ENCODE results near the gene CEBPA. TPM values are rescaled to one million over a fixed set of nuclear protein-coding genes. Genes with fewer than 3 reads are reported as not detected.

CEBPA gene
- total RNA-seq, 2 donors from 2014 or later, result 1.8 to 2.1 TPM

- no peaks in the 10 kb centered on the region for H3K9me3 ChIP-seq (ENCODE audit: control insufficient read depth, low read length)
- H3K36me3 ChIP-seq (ENCODE audit: control insufficient read depth, insufficient read depth, low read length), result no peaks in the 10 kb centered on the region
- no peak overlapping the region for H3K9ac ChIP-seq (ENCODE audit: extremely low read depth, low read length, poor library complexity, severe bottlenecking)
- H3K27ac ChIP-seq (ENCODE audit: low read depth, low read length), result no peak overlapping the region
- peak; percentile 58 for TF ChIP-seq CTCF (conservative IDR thresholded peaks at IDR 0.05)
- no peaks in the 10 kb centered on the region for H3K27me3 ChIP-seq (ENCODE audit: control insufficient read depth, insufficient read depth, low read length, poor library complexity, severe bottlenecking)
- H3K36me3 Mint-ChIP-seq (ENCODE audit: low read depth), result no peaks in the 10 kb centered on the region
- H3K9me3 Mint-ChIP-seq, result peaks cover 4% of the 10 kb centered on the region
- DNase-seq, result peak; percentile 55
- 88 to 95% methylated on average over 2 to 4 of the region's 4 CpGs for WGBS, 2 experiments (ENCODE audit: insufficient coverage in 1 of 2, insufficient read length in 1 of 2)
- H3K4me3 Mint-ChIP-seq, result no peak overlapping the region
- peaks cover 3% of the 10 kb centered on the region for H3K27me3 Mint-ChIP-seq (ENCODE audit: insufficient read depth)
- H3K4me1 ChIP-seq (ENCODE audit: control insufficient read depth, insufficient read depth, low read length), result no peaks in the 10 kb centered on the region
- no peak overlapping the region for H3K27ac Mint-ChIP-seq
- H3K4me1 Mint-ChIP-seq, result no peaks in the 10 kb centered on the region
- no peak overlapping the region for H3K4me3 ChIP-seq (ENCODE audit: low read length)
Measured at GRCh38 chr19:33311326-33311682, 9.0 kb upstream of the CEBPA start.

GRCh38 chr19:33310606-33311325 lies 8.4 kb upstream of the CEBPA start:
- Mint-ChIP-seq H3K36me3 (ENCODE audit: low read depth) (no peaks in the 10 kb centered on the region), H3K4me1 (no peaks in the 10 kb centered on the region), H3K9me3 (peaks cover 4% of the 10 kb centered on the region), H3K27ac (no peak overlapping the region), H3K4me3 (no peak overlapping the region), H3K27me3 (ENCODE audit: insufficient read depth) (peaks cover 2% of the 10 kb centered on the region)
- WGBS, 2 experiments (ENCODE audit: insufficient coverage in 1 of 2, insufficient read length in 1 of 2), result 77 to 84% methylated on average over 13 to 18 of the region's 18 CpGs
- no peak overlapping the region for H3K4me3 ChIP-seq (ENCODE audit: low read length)
- no peak for DNase-seq
- H3K9ac ChIP-seq (ENCODE audit: extremely low read depth, low read length, poor library complexity, severe bottlenecking), result no peak overlapping the region
- no peaks in the 10 kb centered on the region for H3K9me3 ChIP-seq (ENCODE audit: control insufficient read depth, low read length)
- no peak for TF ChIP-seq CTCF (conservative IDR thresholded peaks at IDR 0.05)
- H3K27me3 ChIP-seq (ENCODE audit: control insufficient read depth, insufficient read depth, low read length, poor library complexity, severe bottlenecking), result no peaks in the 10 kb centered on the region
- H3K36me3 ChIP-seq (ENCODE audit: control insufficient read depth, insufficient read depth, low read length), result no peaks in the 10 kb centered on the region
- H3K27ac ChIP-seq (ENCODE audit: low read depth, low read length), result no peak overlapping the region
- H3K4me1 ChIP-seq (ENCODE audit: control insufficient read depth, insufficient read depth, low read length), result no peaks in the 10 kb centered on the region

GRCh38 chr19:33309826-33310225 lies 7.5 kb upstream of the CEBPA start:
- H3K27me3 Mint-ChIP-seq (ENCODE audit: insufficient read depth), result peaks cover 5% of the 10 kb centered on the region
- no peak for DNase-seq
- H3K27ac Mint-ChIP-seq, result no peak overlapping the region
- Histone ChIP-seq H3K4me3 (ENCODE audit: low read length) (no peak overlapping the region), H3K36me3 (ENCODE audit: control insufficient read depth, insufficient read depth, low read length) (no peaks in the 10 kb centered on the region), H3K4me1 (ENCODE audit: control insufficient read depth, insufficient read depth, low read length) (no peaks in the 10 kb centered on the region), H3K9me3 (ENCODE audit: control insufficient read depth, low read length) (no peaks in the 10 kb centered on the region), H3K27me3 (ENCODE audit: control insufficient read depth, insufficient read depth, low read length, poor library complexity, severe bottlenecking) (no peaks in the 10 kb centered on the region), H3K9ac (ENCODE audit: extremely low read depth, low read length, poor library complexity, severe bottlenecking) (no peak overlapping the region), H3K27ac (ENCODE audit: low read depth, low read length) (no peak overlapping the region)
- no peak overlapping the region for H3K4me3 Mint-ChIP-seq
- WGBS, 2 experiments (ENCODE audit: insufficient coverage in 1 of 2, insufficient read length in 1 of 2), result 72 to 89% methylated on average over 6 to 10 of the region's 10 CpGs
- peaks cover 4% of the 10 kb centered on the region for H3K9me3 Mint-ChIP-seq
- peaks cover 4% of the 10 kb centered on the region for H3K4me1 Mint-ChIP-seq
- TF ChIP-seq CTCF (conservative IDR thresholded peaks at IDR 0.05), result no peak
- no peaks in the 10 kb centered on the region for H3K36me3 Mint-ChIP-seq (ENCODE audit: low read depth)
